ENCODE measurements around the gene NEBL. TPM values are rescaled to one million over a fixed set of nuclear protein-coding genes. Genes with fewer than 3 reads are reported as not detected.

The NEBL gene
- total RNA-seq, 1 experiment from 2014 or later: 11.5 TPM

- H3K27me3 ChIP-seq (replicated peaks; ENCODE audit: insufficient read depth, low read depth, low read length, poor library complexity): no peaks in the 10 kb centered on the region
- no peak overlapping the region for H3K27ac ChIP-seq (ENCODE audit: low read depth, low read length, poor library complexity, severe bottlenecking)
- H3K4me1 ChIP-seq (ENCODE audit: insufficient read depth, low read length, poor library complexity, severe bottlenecking): no peaks in the 10 kb centered on the region
- H3K4me3 ChIP-seq (ENCODE audit: low read depth, low read length, poor library complexity, severe bottlenecking): no peak overlapping the region
- intact Hi-C loops (cut with micrococcal nuclease; ENCODE audit: unreplicated experiment): no loop called here
- TF ChIP-seq EZH2 (IDR thresholded peaks at IDR 0.05; ENCODE audit: borderline replicate concordance, low read depth, low read length, poor library complexity, severe bottlenecking) (no peak), CTCF (conservative IDR thresholded peaks at IDR 0.05; ENCODE audit: low read depth, low read length) (no peak)
- DNase-seq (ENCODE audit: low spot score): no peak
- no peaks in the 10 kb centered on the region for H3K36me3 ChIP-seq (ENCODE audit: insufficient read depth, low read length, poor library complexity, severe bottlenecking)
- no TSS peak for BruUV-seq (replicated peaks)
- ChIA-PET POLR2A (ENCODE audit: low non-redundant PET) (no interaction called here), CTCF (no interaction called here)
- no peaks in the 10 kb centered on the region for H3K9me3 ChIP-seq (ENCODE audit: low read depth, low read length, poor library complexity, severe bottlenecking)
Measured at GRCh38 chr10:20908391-20908790, 11.3 kb upstream of the NEBL start.

GRCh38 chr10:20903635-20904390, 6.7 kb upstream of the NEBL start:
- H3K4me1 ChIP-seq (ENCODE audit: insufficient read depth, low read length, poor library complexity, severe bottlenecking): no peaks in the 10 kb centered on the region
- ChIA-PET POLR2A (ENCODE audit: low non-redundant PET) (no interaction called here), CTCF (interaction anchor here (0.6 kb wide), 1 partner anchor 1281 kb away, joined by 7 read pairs; no protein-coding TSS in a partner anchor)
- BruUV-seq (replicated peaks): no TSS peak
- no peaks in the 10 kb centered on the region for H3K36me3 ChIP-seq (ENCODE audit: insufficient read depth, low read length, poor library complexity, severe bottlenecking)
- no peaks in the 10 kb centered on the region for H3K27me3 ChIP-seq (replicated peaks; ENCODE audit: insufficient read depth, low read depth, low read length, poor library complexity)
- H3K9me3 ChIP-seq (ENCODE audit: low read depth, low read length, poor library complexity, severe bottlenecking): no peaks in the 10 kb centered on the region
- no peak for DNase-seq (ENCODE audit: low spot score)
- TF ChIP-seq CTCF (conservative IDR thresholded peaks at IDR 0.05; ENCODE audit: low read depth, low read length) (no peak), EZH2 (IDR thresholded peaks at IDR 0.05; ENCODE audit: borderline replicate concordance, low read depth, low read length, poor library complexity, severe bottlenecking) (no peak)
- intact Hi-C loops (cut with micrococcal nuclease; ENCODE audit: unreplicated experiment): no loop called here
- H3K27ac ChIP-seq (ENCODE audit: low read depth, low read length, poor library complexity, severe bottlenecking): no peak overlapping the region
- no peak overlapping the region for H3K4me3 ChIP-seq (ENCODE audit: low read depth, low read length, poor library complexity, severe bottlenecking)

GRCh38 chr10:20901110-20901509, 4.0 kb upstream of the NEBL start:
- Histone ChIP-seq H3K4me1 (ENCODE audit: insufficient read depth, low read length, poor library complexity, severe bottlenecking) (no peaks in the 10 kb centered on the region), H3K36me3 (ENCODE audit: insufficient read depth, low read length, poor library complexity, severe bottlenecking) (no peaks in the 10 kb centered on the region), H3K27me3 (replicated peaks; ENCODE audit: insufficient read depth, low read depth, low read length, poor library complexity) (no peaks in the 10 kb centered on the region), H3K27ac (ENCODE audit: low read depth, low read length, poor library complexity, severe bottlenecking) (no peak overlapping the region), H3K4me3 (ENCODE audit: low read depth, low read length, poor library complexity, severe bottlenecking) (no peak overlapping the region), H3K9me3 (ENCODE audit: low read depth, low read length, poor library complexity, severe bottlenecking) (no peaks in the 10 kb centered on the region)
- no peak for DNase-seq (ENCODE audit: low spot score)
- CTCF ChIA-PET: no interaction called here
- no TSS peak for BruUV-seq (replicated peaks)
- intact Hi-C loops (cut with micrococcal nuclease; ENCODE audit: unreplicated experiment): no loop called here
- POLR2A ChIA-PET (ENCODE audit: low non-redundant PET): no interaction called here
- TF ChIP-seq CTCF (conservative IDR thresholded peaks at IDR 0.05; ENCODE audit: low read depth, low read length): no peak
- TF ChIP-seq EZH2 (IDR thresholded peaks at IDR 0.05; ENCODE audit: borderline replicate concordance, low read depth, low read length, poor library complexity, severe bottlenecking): no peak

Data from A673 (cell line).